Panc1 (cell line): ENCODE data around the gene TRMT61A. TPM values are rescaled to one million over a fixed set of nuclear protein-coding genes. Genes with fewer than 3 reads are reported as not detected.

Experiments
- ATAC-seq: fragments of 200-7000 bp; cut with Tn5 transposase; 2 replicates; pipeline ENCODE4 v1.9.1; 2020; ENCODE audit warnings: mild to moderate bottlenecking, moderate library complexity
- BruUV-seq: library from RNA; stranded (reverse); fragments of 400-500 nt; replicated peaks from 2 replicates; lab custom pipeline; 2021; lab: Mats Ljungman, UMichigan
- CTCF ChIA-PET: fragments of 300-600 bp; sonication (Branson Sonifier 250); formaldehyde crosslinking; loops from one replicate; lab custom pipeline; 2022; ENCODE audit warnings: antibody characterized with exemption; lab: Charles Lee
- POLR2A ChIA-PET: fragments of 300-600 bp; sonication (Branson Sonifier 250); formaldehyde crosslinking; loops from one replicate; lab custom pipeline; 2022; ENCODE audit warnings: antibody characterized with exemption; lab: Charles Lee
- DNase-seq: peaks from one replicate; pipeline ENCODE4 v3.0.0-alpha.2; 2010; ENCODE audit warnings: low read depth, low spot score
- H3K27ac ChIP-seq: 2 replicates; pipeline ENCODE4 v1.5.1; 2011; ENCODE audit warnings: mild to moderate bottlenecking, low read length, inconsistent platforms
- H3K27me3 ChIP-seq: fragments of 200-500 bp; sonication (Bioruptor generic); 2 replicates; pipeline ENCODE4 v1.6.0; 2014; ENCODE audit warnings: low read length, inconsistent platforms; ENCODE audit not compliant: control insufficient read depth, insufficient read depth
- H3K36me3 ChIP-seq: fragments of 200-500 bp; sonication (Bioruptor generic); 2 replicates; pipeline ENCODE4 v1.5.1; 2014; ENCODE audit warnings: inconsistent platforms, mild to moderate bottlenecking, low read length, moderate library complexity; ENCODE audit not compliant: control insufficient read depth, insufficient read depth
- H3K4me1 ChIP-seq: 2 replicates; pipeline ENCODE4 v1.5.1; 2011; ENCODE audit warnings: inconsistent platforms, mild to moderate bottlenecking, low read length, moderate library complexity; ENCODE audit not compliant: control insufficient read depth, insufficient read depth
- H3K4me3 ChIP-seq, 2 experiments: 2 replicates each; pipeline ENCODE4 v1.5.1; 2011 to 2012; ENCODE audit warnings: low read depth in 2 of 2, low read length in 2 of 2, mild to moderate bottlenecking in 2 of 2, inconsistent platforms in 1 of 2, moderate library complexity in 1 of 2
- H3K9me3 ChIP-seq: fragments of 200-500 bp; sonication (Bioruptor generic); 2 replicates; pipeline ENCODE4 v1.5.1; 2014; ENCODE audit warnings: low read depth, mild to moderate bottlenecking, inconsistent platforms, low read length, moderate library complexity; ENCODE audit not compliant: control insufficient read depth, insufficient read depth
- POLR2AphosphoS5 ChIP-seq: IDR thresholded peaks from 2 replicates; pipeline ENCODE4 v1.6.1; 2012; ENCODE audit warnings: mild to moderate bottlenecking, low read depth, low read length, moderate library complexity
- SIN3A ChIP-seq: IDR thresholded peaks from 2 replicates; pipeline ENCODE4 v1.6.1; 2012; ENCODE audit warnings: low read depth, mild to moderate bottlenecking, low read length, moderate library complexity, borderline replicate concordance; ENCODE audit not compliant: insufficient read depth
- TCF7L2 ChIP-seq: IDR thresholded peaks from 2 replicates; pipeline ENCODE4 v1.6.1; 2011; ENCODE audit warnings: mild to moderate bottlenecking, low read depth, low read length, inconsistent platforms
- in situ Hi-C: cut with HindIII; loops from 2 replicates; pipeline ENCODE4 v1.10.0; 2016; ENCODE audit warnings: low sequenced_read_pairs, low pct_unique_long_range_greater_than_20kb
- intact Hi-C: fragments of 100-400 bp; cut with micrococcal nuclease; formaldehyde crosslinking; loops from one replicate; pipeline ENCODE4 v1.10.0; 2022; ENCODE audit not compliant: unreplicated experiment
- total RNA-seq: library from RNA; stranded (reverse); gene quantifications from one replicate; pipeline ENCODE4 v1.2.1, GENCODE V29; 2021; ENCODE audit not compliant: unreplicated experiment
- TF ChIP-seq, protein P1 (sequence below): fragments of 450-650 bp; IDR thresholded peaks from 2 replicates; pipeline ENCODE4 v1.5.1; 2017; ENCODE audit warnings: mild to moderate bottlenecking
- TF ChIP-seq, protein P2 (sequence below), 2 experiments: IDR thresholded peaks; 2 replicates each; pipeline ENCODE4 v1.6.1; 2011 to 2012; ENCODE audit warnings: low read depth in 2 of 2, control low read depth in 1 of 2, low read length in 1 of 2, mild to moderate bottlenecking in 1 of 2, moderate library complexity in 1 of 2; ENCODE audit not compliant: insufficient read depth in 1 of 2

Gene TRMT61A
- total RNA-seq, 1 experiment from 2014 or later: 22.9 TPM

DNA sequence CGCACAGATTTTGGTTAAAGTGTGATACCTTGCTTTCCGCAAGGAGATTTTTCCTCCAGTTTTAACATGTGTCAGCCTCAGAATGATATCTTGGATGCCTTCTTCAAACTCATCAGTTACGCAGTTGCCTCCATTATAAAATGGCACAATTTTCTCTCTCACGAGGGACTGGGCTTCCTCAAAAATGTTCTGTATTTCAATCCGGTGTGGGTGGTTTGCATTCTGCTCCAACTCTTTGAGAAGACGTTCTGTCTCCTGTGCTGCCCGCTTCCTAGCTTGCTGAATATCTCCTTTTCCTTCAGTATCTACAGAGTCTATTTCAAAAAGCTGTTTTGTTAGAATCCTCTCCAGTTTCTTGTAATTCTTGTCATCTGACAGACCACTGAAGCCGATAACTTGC, 31.7 kb downstream of the TRMT61A start:
- TF ChIP-seq SIN3A: no peak
- TF ChIP-seq, protein P1, sequence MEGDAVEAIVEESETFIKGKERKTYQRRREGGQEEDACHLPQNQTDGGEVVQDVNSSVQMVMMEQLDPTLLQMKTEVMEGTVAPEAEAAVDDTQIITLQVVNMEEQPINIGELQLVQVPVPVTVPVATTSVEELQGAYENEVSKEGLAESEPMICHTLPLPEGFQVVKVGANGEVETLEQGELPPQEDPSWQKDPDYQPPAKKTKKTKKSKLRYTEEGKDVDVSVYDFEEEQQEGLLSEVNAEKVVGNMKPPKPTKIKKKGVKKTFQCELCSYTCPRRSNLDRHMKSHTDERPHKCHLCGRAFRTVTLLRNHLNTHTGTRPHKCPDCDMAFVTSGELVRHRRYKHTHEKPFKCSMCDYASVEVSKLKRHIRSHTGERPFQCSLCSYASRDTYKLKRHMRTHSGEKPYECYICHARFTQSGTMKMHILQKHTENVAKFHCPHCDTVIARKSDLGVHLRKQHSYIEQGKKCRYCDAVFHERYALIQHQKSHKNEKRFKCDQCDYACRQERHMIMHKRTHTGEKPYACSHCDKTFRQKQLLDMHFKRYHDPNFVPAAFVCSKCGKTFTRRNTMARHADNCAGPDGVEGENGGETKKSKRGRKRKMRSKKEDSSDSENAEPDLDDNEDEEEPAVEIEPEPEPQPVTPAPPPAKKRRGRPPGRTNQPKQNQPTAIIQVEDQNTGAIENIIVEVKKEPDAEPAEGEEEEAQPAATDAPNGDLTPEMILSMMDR: no peak
- TF ChIP-seq, protein P2, sequence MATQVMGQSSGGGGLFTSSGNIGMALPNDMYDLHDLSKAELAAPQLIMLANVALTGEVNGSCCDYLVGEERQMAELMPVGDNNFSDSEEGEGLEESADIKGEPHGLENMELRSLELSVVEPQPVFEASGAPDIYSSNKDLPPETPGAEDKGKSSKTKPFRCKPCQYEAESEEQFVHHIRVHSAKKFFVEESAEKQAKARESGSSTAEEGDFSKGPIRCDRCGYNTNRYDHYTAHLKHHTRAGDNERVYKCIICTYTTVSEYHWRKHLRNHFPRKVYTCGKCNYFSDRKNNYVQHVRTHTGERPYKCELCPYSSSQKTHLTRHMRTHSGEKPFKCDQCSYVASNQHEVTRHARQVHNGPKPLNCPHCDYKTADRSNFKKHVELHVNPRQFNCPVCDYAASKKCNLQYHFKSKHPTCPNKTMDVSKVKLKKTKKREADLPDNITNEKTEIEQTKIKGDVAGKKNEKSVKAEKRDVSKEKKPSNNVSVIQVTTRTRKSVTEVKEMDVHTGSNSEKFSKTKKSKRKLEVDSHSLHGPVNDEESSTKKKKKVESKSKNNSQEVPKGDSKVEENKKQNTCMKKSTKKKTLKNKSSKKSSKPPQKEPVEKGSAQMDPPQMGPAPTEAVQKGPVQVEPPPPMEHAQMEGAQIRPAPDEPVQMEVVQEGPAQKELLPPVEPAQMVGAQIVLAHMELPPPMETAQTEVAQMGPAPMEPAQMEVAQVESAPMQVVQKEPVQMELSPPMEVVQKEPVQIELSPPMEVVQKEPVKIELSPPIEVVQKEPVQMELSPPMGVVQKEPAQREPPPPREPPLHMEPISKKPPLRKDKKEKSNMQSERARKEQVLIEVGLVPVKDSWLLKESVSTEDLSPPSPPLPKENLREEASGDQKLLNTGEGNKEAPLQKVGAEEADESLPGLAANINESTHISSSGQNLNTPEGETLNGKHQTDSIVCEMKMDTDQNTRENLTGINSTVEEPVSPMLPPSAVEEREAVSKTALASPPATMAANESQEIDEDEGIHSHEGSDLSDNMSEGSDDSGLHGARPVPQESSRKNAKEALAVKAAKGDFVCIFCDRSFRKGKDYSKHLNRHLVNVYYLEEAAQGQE (IDR thresholded peaks at IDR 0.05; ENCODE audit: insufficient read depth in 1 of 2, low read depth in 2 of 2, low read length in 1 of 2): no peak
- TF ChIP-seq TCF7L2: no peak
- H3K36me3 ChIP-seq: peaks cover 25% of the 10 kb centered on the region
- ChIA-PET POLR2A (no interaction called here), CTCF (no interaction called here)
- H3K9me3 ChIP-seq: no peaks in the 10 kb centered on the region
- H3K27me3 ChIP-seq: no peaks in the 10 kb centered on the region
- in situ Hi-C loops (no loop called here), intact Hi-C loops (no loop called here)
- peak overlapping the region; percentile 89 to 97 for H3K4me3 ChIP-seq
- BruUV-seq: no TSS peak
- DNase-seq: no peak
- peaks cover 42% of the 10 kb centered on the region for H3K4me1 ChIP-seq
- no peak for ATAC-seq
- H3K27ac ChIP-seq: peak overlapping the region; percentile 85; the same call in 1 of the 2 replicates

DNA sequence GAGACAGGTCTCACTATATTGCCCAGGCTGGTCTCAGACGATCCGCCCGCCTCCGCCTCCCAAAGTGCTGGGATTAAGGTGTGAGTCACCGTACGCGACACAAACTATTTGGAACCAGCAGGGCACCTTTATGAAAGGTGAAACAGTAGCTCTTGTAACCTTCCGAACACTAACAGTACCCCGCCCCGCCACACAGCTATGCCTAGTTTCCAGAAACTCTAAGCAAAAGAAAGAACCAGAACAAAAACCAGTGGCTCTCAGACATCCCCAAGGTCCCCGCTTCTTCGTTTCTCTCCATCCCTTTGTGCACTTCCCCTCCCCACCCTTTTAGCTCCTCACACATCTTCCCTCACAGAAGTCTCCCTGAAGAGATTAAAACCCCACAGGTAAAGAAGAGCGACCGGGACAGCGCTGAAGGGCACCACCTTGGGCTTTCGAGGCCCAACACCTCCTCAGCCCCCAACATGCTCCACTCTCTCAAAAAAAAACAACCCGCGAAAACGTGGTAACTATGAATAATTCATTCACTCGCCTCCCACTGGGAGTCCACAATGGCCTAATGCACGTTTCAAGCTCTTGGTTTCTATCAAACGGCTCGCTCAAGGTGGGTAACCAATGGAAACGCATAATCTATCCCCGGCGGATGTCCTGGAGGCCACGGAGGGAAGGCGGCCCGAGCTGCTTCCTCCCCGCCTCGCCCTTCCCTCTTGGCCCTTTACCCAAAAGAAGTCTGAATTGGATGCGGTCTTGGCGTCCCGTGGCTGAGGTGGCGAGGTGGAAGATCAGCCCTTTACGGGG, 32.6 kb downstream of the TRMT61A start:
- Histone ChIP-seq H3K9me3 (no peaks in the 10 kb centered on the region), H3K36me3 (peaks cover 25% of the 10 kb centered on the region), H3K27ac (peak overlapping the region; percentile 85), H3K4me1 (peaks cover 42% of the 10 kb centered on the region), H3K27me3 (no peaks in the 10 kb centered on the region), H3K4me3 (peak overlapping the region; percentile 89 to 97)
- in situ Hi-C loops (no loop called here), intact Hi-C loops (no loop called here)
- peak; percentile 2; the same call in 1 of the 2 replicates for ATAC-seq
- BruUV-seq: no TSS peak
- DNase-seq: no peak
- CTCF ChIA-PET: no interaction called here
- no peak for TF ChIP-seq TCF7L2
- TF ChIP-seq, protein P1: no peak
- TF ChIP-seq, protein P2 (IDR thresholded peaks at IDR 0.05; ENCODE audit: insufficient read depth in 1 of 2, low read depth in 2 of 2, low read length in 1 of 2): no peak
- no peak for TF ChIP-seq POLR2AphosphoS5
- no peak for TF ChIP-seq SIN3A
- POLR2A ChIA-PET: interaction anchor here (0.6 kb wide), 1 partner anchor 11 kb away, joined by 3 read pairs; no protein-coding TSS in a partner anchor
